ENCODE results near the gene ELP4.

Gene ELP4

GRCh38 chr11:31767685-31768084 lies 258.1 kb downstream of the ELP4 start:
- Histone ChIP-seq H3K36me3 (no peaks in the 10 kb centered on the region), H3K4me3 (ENCODE audit: low read depth, low read length) (no peak overlapping the region), H3K27me3 (no peaks in the 10 kb centered on the region), H3K9me3 (no peaks in the 10 kb centered on the region), H3K4me1 (no peaks in the 10 kb centered on the region)
- no peak for DNase-seq
- TF ChIP-seq, protein P1, sequence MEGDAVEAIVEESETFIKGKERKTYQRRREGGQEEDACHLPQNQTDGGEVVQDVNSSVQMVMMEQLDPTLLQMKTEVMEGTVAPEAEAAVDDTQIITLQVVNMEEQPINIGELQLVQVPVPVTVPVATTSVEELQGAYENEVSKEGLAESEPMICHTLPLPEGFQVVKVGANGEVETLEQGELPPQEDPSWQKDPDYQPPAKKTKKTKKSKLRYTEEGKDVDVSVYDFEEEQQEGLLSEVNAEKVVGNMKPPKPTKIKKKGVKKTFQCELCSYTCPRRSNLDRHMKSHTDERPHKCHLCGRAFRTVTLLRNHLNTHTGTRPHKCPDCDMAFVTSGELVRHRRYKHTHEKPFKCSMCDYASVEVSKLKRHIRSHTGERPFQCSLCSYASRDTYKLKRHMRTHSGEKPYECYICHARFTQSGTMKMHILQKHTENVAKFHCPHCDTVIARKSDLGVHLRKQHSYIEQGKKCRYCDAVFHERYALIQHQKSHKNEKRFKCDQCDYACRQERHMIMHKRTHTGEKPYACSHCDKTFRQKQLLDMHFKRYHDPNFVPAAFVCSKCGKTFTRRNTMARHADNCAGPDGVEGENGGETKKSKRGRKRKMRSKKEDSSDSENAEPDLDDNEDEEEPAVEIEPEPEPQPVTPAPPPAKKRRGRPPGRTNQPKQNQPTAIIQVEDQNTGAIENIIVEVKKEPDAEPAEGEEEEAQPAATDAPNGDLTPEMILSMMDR (IDR thresholded peaks at IDR 0.05; ENCODE audit: low read depth, low read length): no peak

DNA sequence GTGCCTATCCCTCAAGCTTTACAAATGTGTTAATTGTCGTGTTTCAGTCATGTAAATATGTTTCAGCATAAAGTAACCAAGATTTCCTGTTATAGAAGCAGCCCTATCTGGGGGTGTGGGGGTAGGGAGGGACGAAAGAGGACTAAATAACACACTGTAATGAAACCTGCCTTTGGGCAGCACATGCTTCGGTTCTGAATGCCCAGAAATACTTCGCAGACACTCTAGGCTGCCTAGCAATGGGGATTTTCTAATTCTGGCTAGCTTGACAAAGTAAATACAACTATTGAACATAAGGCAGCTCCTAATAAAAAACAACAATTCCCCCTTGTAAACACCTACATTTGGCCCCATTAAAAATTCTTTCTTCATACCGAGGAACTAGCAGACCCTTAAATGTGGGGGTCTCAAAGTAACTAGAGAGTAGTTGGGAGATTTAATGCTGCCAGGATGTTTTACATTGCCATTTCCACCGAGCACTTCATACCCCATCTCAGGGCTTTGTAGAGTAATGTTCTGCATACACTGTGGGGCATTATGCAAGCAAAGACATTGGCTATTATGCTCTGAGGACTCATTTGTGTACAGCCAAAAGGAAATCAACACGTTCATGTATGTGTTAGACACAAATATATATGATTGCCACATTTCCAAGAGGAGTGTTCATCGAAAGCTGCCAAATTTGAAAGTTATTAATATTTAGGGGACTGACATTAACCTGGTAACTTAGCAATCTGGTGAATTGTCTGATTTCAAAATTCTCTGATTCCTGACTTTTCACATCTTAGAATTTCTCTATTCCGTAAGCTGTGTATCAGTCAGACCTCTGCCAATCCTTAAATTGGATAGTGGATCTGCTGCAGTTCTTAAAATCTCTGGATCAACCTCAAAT lies 259.4 kb downstream of the ELP4 start:
- H3K4me1 ChIP-seq: no peaks in the 10 kb centered on the region
- no peak for DNase-seq
- no peaks in the 10 kb centered on the region for H3K9me3 ChIP-seq
- no peak overlapping the region for H3K4me3 ChIP-seq (ENCODE audit: low read depth, low read length)
- no peaks in the 10 kb centered on the region for H3K27me3 ChIP-seq
- H3K36me3 ChIP-seq: no peaks in the 10 kb centered on the region
- TF ChIP-seq, protein P1 (IDR thresholded peaks at IDR 0.05; ENCODE audit: low read depth, low read length): no peak

GRCh38 chr11:31770011-31770700 lies 260.6 kb downstream of the ELP4 start:
- Histone ChIP-seq H3K9me3 (no peaks in the 10 kb centered on the region), H3K4me1 (no peaks in the 10 kb centered on the region), H3K27me3 (no peaks in the 10 kb centered on the region), H3K4me3 (ENCODE audit: low read depth, low read length) (no peak overlapping the region), H3K36me3 (no peaks in the 10 kb centered on the region)
- no peak for DNase-seq
- TF ChIP-seq, protein P1 (IDR thresholded peaks at IDR 0.05; ENCODE audit: low read depth, low read length): no peak

DNA sequence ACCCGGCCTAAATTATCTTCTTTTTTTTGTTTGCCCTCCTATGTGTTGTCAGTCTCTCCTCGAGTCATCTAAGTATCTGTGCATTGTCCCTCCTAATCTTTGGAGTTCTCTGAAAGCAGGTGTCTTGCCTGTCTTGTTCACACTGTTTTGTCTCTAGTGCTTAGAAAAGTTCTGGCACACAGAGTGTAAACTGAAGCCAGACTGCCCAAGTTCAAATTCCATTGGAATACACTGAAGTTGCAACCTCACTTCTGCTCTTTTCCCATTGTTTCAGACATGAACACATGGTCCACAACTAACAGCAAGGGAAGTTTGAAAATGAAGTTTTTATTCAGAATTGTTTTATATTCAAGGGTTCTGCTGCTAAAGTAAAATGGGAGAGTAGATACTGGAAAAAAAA lies 262.8 kb downstream of the ELP4 start:
- no peaks in the 10 kb centered on the region for H3K4me1 ChIP-seq
- H3K4me3 ChIP-seq (ENCODE audit: low read depth, low read length): no peak overlapping the region
- TF ChIP-seq, protein P1 (IDR thresholded peaks at IDR 0.05; ENCODE audit: low read depth, low read length): no peak
- no peaks in the 10 kb centered on the region for H3K36me3 ChIP-seq
- H3K27me3 ChIP-seq: no peaks in the 10 kb centered on the region
- no peak for DNase-seq
- H3K9me3 ChIP-seq: no peaks in the 10 kb centered on the region

DNA sequence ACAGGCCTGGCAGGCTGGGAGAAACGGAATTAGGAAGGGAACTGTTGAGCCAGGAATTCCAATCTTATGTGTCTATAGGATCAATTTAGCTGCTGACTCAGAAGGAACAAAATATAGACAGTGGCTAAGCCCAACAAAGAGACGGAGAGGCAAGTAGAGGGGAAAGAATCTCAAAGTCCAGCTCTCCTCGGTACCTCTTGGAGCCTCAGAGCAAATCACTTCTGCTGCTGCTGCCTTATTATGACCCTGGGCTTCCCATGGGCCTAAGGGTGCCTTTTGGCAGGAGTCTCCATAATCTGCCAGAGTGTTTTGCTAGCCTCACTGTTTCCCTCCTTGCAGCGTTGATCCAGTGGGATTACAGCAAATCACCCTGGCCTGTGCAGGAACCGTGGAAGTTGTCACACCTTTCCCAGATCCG lies 269.8 kb downstream of the ELP4 start:
- Histone ChIP-seq H3K36me3 (no peaks in the 10 kb centered on the region), H3K4me1 (no peaks in the 10 kb centered on the region), H3K4me3 (ENCODE audit: low read depth, low read length) (no peak overlapping the region), H3K9me3 (no peaks in the 10 kb centered on the region), H3K27me3 (no peaks in the 10 kb centered on the region)
- TF ChIP-seq, protein P1 (IDR thresholded peaks at IDR 0.05; ENCODE audit: low read depth, low read length): no peak
- no peak for DNase-seq

DNA sequence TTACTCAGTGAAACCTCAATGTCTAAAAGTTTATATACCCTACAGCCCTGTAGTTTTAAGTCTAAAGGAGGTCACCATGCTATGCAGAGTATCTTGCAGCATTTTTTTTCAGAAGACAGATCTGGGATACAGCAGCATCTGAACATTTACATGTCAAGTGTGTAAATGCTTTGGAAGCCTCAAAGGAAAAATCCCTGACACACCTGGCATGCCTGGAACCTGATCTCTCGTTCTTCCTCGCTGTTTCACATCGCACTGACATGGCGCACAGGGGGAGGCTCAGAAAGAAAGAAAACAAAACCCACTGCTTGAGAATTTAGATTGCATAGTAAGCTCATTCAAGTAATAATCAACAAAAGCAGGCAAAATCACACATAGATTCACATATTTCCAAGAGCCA lies 270.5 kb downstream of the ELP4 start:
- TF ChIP-seq, protein P1 (IDR thresholded peaks at IDR 0.05; ENCODE audit: low read depth, low read length): no peak
- Histone ChIP-seq H3K9me3 (no peaks in the 10 kb centered on the region), H3K4me1 (no peaks in the 10 kb centered on the region), H3K4me3 (ENCODE audit: low read depth, low read length) (no peak overlapping the region), H3K27me3 (no peaks in the 10 kb centered on the region), H3K36me3 (no peaks in the 10 kb centered on the region)
- DNase-seq: no peak

All from BE2C (cell line).